Posterior cingulate gyrus (tissue), 11 donors: ENCODE results near the gene LSAMP.
"Not testable (repeated sequence)": the region's sequence is repeated elsewhere in the genome, so short reads cannot be mapped to it uniquely, and the experiment has no call there.

ENCODE experiments used
- DNase-seq, 10 donors: peaks; one replicate each; pipeline versions ENCODE4 v3.0.0 to v3.0.0-alpha.2; 2020 to 2021; ENCODE audit warnings: mixed read lengths in 3 of 10
- intact Hi-C: fragments of 100-400 bp; cut with DNase I; formaldehyde crosslinking; loops from one replicate; pipeline ENCODE4 v1.15.1; 2023

LSAMP gene

GRCh38 chr3:116070516-116071278 is 374.6 kb downstream of the LSAMP start:
- DNase-seq, intact Hi-C loops: not testable (repeated sequence)

- DNase-seq: no peak
- intact Hi-C loops: no loop called here
These were observed 375.2 kb downstream of the LSAMP start for GRCh38 chr3:116070061-116070460.

- intact Hi-C loops: no loop called here
- no peak for DNase-seq
These were observed 376.3 kb downstream of the LSAMP start for GRCh38 chr3:116069024-116069423.

- intact Hi-C loops: no loop called here
- peak in 1 of 10 donors; percentile 73 for DNase-seq
These were observed 378.0 kb downstream of the LSAMP start for GRCh38 chr3:116067326-116067725.

GRCh38 chr3:116065501-116065900 is 379.8 kb downstream of the LSAMP start:
- no peak for DNase-seq
- intact Hi-C loops: no loop called here

GRCh38 chr3:116064646-116065045 is 380.6 kb downstream of the LSAMP start:
- no peak for DNase-seq
- intact Hi-C loops: no loop called here

GRCh38 chr3:116059421-116060096 is 385.7 kb downstream of the LSAMP start:
- no peak for DNase-seq
- intact Hi-C loops: no loop called here

GRCh38 chr3:116058844-116059243 is 386.4 kb downstream of the LSAMP start:
- no peak for DNase-seq
- intact Hi-C loops: no loop called here

GRCh38 chr3:116057400-116058006 is 387.8 kb downstream of the LSAMP start:
- DNase-seq: no peak
- intact Hi-C loops: no loop called here

- DNase-seq: no peak
- intact Hi-C loops: no loop called here
These were observed 389.0 kb downstream of the LSAMP start for GRCh38 chr3:116056280-116056679.

- no peak for DNase-seq
- intact Hi-C loops: no loop called here
These were observed 392.3 kb downstream of the LSAMP start for GRCh38 chr3:116053017-116053416.

GRCh38 chr3:116052602-116053001 is 392.7 kb downstream of the LSAMP start:
- no peak for DNase-seq
- intact Hi-C loops: no loop called here

GRCh38 chr3:116051586-116051985 is 393.7 kb downstream of the LSAMP start:
- intact Hi-C loops: no loop called here
- no peak for DNase-seq

- DNase-seq: peak in 1 of 10 donors; percentile 58
- intact Hi-C loops: no loop called here
These were observed 394.2 kb downstream of the LSAMP start for GRCh38 chr3:116051040-116051439.

GRCh38 chr3:116050311-116050915 is 394.9 kb downstream of the LSAMP start:
- no peak for DNase-seq
- intact Hi-C loops: no loop called here

GRCh38 chr3:116048991-116049390 is 396.3 kb downstream of the LSAMP start:
- intact Hi-C loops: no loop called here
- DNase-seq: no peak

GRCh38 chr3:116046350-116046749 is 398.9 kb downstream of the LSAMP start:
- intact Hi-C loops: no loop called here
- DNase-seq: no peak

GRCh38 chr3:116045314-116045713 is 400.0 kb downstream of the LSAMP start:
- no peak for DNase-seq
- intact Hi-C loops: no loop called here

- intact Hi-C loops: no loop called here
These were observed 405.1 kb downstream of the LSAMP start for GRCh38 chr3:116040152-116040551.

GRCh38 chr3:116039651-116039985 is 405.7 kb downstream of the LSAMP start:
- intact Hi-C loops: no loop called here
- DNase-seq: no peak

More at GRCh38 chr3:116040152-116040551, 405.1 kb downstream of the LSAMP start:
- no peak for DNase-seq

GRCh38 chr3:116038968-116039650 is 406.2 kb downstream of the LSAMP start:
- intact Hi-C loops: no loop called here
- peak in 1 of 10 donors; percentile 74 for DNase-seq
